ENCODE measurements around the gene C3. TPM values are rescaled to one million over a fixed set of nuclear protein-coding genes. Genes with fewer than 3 reads are reported as not detected.

Gene C3
- total RNA-seq, 1 experiment from 2014 or later = 5.0 TPM

DNA sequence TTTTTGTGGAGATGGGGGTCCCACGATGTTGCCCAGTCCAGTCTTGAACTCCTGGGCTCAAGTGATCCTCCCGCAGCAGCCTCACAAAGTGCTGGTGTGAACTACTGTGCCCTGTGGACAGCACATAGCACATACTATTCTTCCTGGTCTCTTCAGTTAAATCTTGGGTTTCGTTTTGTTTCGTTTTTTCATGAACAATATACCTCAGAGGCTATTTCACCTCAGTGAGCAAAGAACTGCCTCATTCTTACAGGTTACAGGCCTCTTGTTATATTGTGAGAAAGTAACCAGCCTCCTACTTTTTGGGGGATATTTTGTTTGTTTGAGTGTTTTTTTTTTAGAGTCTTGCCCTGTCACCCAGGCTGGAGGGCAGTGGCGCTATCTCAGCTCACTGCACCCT, 1.3 kb upstream of the C3 start:
- no peaks in the 10 kb centered on the region for H3K27me3 ChIP-seq (ENCODE audit: control insufficient read depth, insufficient read depth, low read length)
- in situ Hi-C loops (cut with HindIII; ENCODE audit: low pct_unique_long_range_greater_than_20kb, low sequenced_read_pairs) = no loop called here
- H3K9me3 ChIP-seq (ENCODE audit: control insufficient read depth, insufficient read depth, low read depth, low read length) = no peaks in the 10 kb centered on the region
- DNase-seq (ENCODE audit: low read depth, low spot score) (no peak), ATAC-seq (no peak)
- no peaks in the 10 kb centered on the region for H3K4me1 ChIP-seq (ENCODE audit: control insufficient read depth, insufficient read depth, low read length)
- H3K4me3 ChIP-seq (ENCODE audit: low read depth in 2 of 2, low read length in 2 of 2) = no peak overlapping the region
- POLR2A ChIA-PET = no interaction called here
- no peak overlapping the region for H3K27ac ChIP-seq (ENCODE audit: low read length)
- CTCF ChIA-PET = no interaction called here
- TF ChIP-seq SIN3A (IDR thresholded peaks at IDR 0.05; ENCODE audit: borderline replicate concordance, insufficient read depth, low read depth, low read length) (no peak), TCF7L2 (IDR thresholded peaks at IDR 0.05; ENCODE audit: low read depth, low read length) (no peak), POLR2AphosphoS5 (IDR thresholded peaks at IDR 0.05; ENCODE audit: low read depth, low read length) (no peak)
- TF ChIP-seq, protein P1, sequence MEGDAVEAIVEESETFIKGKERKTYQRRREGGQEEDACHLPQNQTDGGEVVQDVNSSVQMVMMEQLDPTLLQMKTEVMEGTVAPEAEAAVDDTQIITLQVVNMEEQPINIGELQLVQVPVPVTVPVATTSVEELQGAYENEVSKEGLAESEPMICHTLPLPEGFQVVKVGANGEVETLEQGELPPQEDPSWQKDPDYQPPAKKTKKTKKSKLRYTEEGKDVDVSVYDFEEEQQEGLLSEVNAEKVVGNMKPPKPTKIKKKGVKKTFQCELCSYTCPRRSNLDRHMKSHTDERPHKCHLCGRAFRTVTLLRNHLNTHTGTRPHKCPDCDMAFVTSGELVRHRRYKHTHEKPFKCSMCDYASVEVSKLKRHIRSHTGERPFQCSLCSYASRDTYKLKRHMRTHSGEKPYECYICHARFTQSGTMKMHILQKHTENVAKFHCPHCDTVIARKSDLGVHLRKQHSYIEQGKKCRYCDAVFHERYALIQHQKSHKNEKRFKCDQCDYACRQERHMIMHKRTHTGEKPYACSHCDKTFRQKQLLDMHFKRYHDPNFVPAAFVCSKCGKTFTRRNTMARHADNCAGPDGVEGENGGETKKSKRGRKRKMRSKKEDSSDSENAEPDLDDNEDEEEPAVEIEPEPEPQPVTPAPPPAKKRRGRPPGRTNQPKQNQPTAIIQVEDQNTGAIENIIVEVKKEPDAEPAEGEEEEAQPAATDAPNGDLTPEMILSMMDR (IDR thresholded peaks at IDR 0.05) = no peak
- TF ChIP-seq, protein P2, sequence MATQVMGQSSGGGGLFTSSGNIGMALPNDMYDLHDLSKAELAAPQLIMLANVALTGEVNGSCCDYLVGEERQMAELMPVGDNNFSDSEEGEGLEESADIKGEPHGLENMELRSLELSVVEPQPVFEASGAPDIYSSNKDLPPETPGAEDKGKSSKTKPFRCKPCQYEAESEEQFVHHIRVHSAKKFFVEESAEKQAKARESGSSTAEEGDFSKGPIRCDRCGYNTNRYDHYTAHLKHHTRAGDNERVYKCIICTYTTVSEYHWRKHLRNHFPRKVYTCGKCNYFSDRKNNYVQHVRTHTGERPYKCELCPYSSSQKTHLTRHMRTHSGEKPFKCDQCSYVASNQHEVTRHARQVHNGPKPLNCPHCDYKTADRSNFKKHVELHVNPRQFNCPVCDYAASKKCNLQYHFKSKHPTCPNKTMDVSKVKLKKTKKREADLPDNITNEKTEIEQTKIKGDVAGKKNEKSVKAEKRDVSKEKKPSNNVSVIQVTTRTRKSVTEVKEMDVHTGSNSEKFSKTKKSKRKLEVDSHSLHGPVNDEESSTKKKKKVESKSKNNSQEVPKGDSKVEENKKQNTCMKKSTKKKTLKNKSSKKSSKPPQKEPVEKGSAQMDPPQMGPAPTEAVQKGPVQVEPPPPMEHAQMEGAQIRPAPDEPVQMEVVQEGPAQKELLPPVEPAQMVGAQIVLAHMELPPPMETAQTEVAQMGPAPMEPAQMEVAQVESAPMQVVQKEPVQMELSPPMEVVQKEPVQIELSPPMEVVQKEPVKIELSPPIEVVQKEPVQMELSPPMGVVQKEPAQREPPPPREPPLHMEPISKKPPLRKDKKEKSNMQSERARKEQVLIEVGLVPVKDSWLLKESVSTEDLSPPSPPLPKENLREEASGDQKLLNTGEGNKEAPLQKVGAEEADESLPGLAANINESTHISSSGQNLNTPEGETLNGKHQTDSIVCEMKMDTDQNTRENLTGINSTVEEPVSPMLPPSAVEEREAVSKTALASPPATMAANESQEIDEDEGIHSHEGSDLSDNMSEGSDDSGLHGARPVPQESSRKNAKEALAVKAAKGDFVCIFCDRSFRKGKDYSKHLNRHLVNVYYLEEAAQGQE (IDR thresholded peaks at IDR 0.05; ENCODE audit: insufficient read depth in 1 of 2, low read depth in 2 of 2, low read length in 1 of 2) = no peak
- BruUV-seq (replicated peaks) = no TSS peak
- H3K36me3 ChIP-seq (ENCODE audit: control insufficient read depth, insufficient read depth, low read length) = no peaks in the 10 kb centered on the region
- intact Hi-C loops (cut with micrococcal nuclease; ENCODE audit: unreplicated experiment) = no loop called here

DNA sequence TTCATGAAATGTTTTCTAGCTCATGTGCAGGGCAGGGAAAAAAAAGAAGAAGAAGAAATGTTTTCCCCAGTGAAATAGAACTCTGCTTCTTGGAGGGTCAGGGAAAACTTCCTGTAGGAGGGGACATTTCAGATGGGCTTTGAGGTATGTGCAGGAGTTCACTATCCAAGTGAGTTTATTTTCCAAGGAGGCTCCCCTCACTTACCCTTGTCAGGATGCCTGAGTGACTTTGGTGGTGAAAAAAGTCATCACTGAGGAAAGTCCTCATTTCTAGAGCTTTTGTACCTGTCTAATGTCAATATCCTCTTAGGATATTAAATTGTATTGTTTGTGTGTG, 656 bp upstream of the C3 start:
- no peak overlapping the region for H3K4me3 ChIP-seq (ENCODE audit: low read depth in 2 of 2, low read length in 2 of 2)
- H3K4me1 ChIP-seq (ENCODE audit: control insufficient read depth, insufficient read depth, low read length) = no peaks in the 10 kb centered on the region
- ATAC-seq (no peak), DNase-seq (ENCODE audit: low read depth, low spot score) (no peak)
- BruUV-seq (replicated peaks) = no TSS peak
- intact Hi-C loops (cut with micrococcal nuclease; ENCODE audit: unreplicated experiment) (no loop called here), in situ Hi-C loops (cut with HindIII; ENCODE audit: low pct_unique_long_range_greater_than_20kb, low sequenced_read_pairs) (no loop called here)
- no peaks in the 10 kb centered on the region for H3K36me3 ChIP-seq (ENCODE audit: control insufficient read depth, insufficient read depth, low read length)
- H3K9me3 ChIP-seq (ENCODE audit: control insufficient read depth, insufficient read depth, low read depth, low read length) = no peaks in the 10 kb centered on the region
- ChIA-PET POLR2A (interaction anchor here (0.6 kb wide), 1 partner anchor 102 kb away, joined by 3 read pairs; no protein-coding TSS in a partner anchor), CTCF (no interaction called here)
- TF ChIP-seq, protein P1 (IDR thresholded peaks at IDR 0.05) = no peak
- no peak for TF ChIP-seq SIN3A (IDR thresholded peaks at IDR 0.05; ENCODE audit: borderline replicate concordance, insufficient read depth, low read depth, low read length)
- TF ChIP-seq POLR2AphosphoS5 (IDR thresholded peaks at IDR 0.05; ENCODE audit: low read depth, low read length) = no peak
- no peak for TF ChIP-seq TCF7L2 (IDR thresholded peaks at IDR 0.05; ENCODE audit: low read depth, low read length)
- TF ChIP-seq, protein P2 (IDR thresholded peaks at IDR 0.05; ENCODE audit: insufficient read depth in 1 of 2, low read depth in 2 of 2, low read length in 1 of 2) = no peak
- H3K27me3 ChIP-seq (ENCODE audit: control insufficient read depth, insufficient read depth, low read length) = no peaks in the 10 kb centered on the region
- no peak overlapping the region for H3K27ac ChIP-seq (ENCODE audit: low read length)

All from Panc1 (cell line).